NCI-H82 (cell line): ENCODE data around the gene STK17B.
A peak's percentile ranks its signal among the peaks of the same experiment; 100 is the strongest.
"Not testable (repeated sequence)": the region's sequence is repeated elsewhere in the genome, so short reads cannot be mapped to it uniquely, and the experiment has no call there.

Source experiments
- DNase-seq: peaks from one replicate; lab custom pipeline; 2025; lab: John Stamatoyannopoulos, UW

Gene STK17B

DNA sequence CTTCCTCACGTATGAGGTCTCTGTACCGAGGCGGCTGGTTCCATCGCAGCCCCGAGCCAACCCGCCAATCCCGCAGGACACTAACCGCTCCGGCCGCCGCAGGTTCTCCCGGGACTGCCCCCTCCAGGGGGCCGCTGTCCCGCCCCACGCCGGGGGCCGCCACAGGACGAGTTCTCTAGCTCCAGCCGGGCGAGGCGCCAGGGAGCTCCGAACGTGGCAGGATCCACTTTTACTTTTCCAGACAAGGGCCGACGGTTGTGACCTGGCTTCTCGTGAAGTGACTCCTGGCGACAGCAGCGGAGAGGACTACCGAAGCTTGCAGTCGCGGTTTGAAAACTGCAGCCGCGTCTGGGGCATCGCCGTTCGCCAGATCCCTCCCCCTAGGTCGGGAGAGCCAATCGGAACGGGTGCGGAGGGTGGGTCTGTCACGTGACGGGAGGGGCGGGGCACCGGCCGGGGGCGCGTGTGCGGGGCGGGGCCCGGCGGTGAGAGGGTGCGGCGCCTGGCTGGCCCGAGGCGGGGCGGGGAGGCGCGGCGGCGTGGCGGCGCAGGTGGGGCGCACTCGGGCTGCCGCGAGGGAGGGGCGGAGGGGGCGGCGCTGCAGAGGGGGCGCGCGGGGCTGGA is at the start of gene STK17B:
TSS of gene STK17B (minus strand) at position 331 of the 624 bp plus-strand sequence. CDS start 8,195 bp downstream, outside the sequence.
- DNase-seq, result peak; percentile 98

GRCh38 chr2:196220671-196221070 is 49.3 kb upstream of the STK17B start:
- DNase-seq, result no peak

GRCh38 chr2:196219671-196220070 is 48.3 kb upstream of the STK17B start:
- DNase-seq, result no peak

- no peak for DNase-seq
Observed at GRCh38 chr2:196218106-196218505, 46.7 kb upstream of the STK17B start.

GRCh38 chr2:196217116-196217515 is 45.7 kb upstream of the STK17B start:
- DNase-seq, result no peak

DNA sequence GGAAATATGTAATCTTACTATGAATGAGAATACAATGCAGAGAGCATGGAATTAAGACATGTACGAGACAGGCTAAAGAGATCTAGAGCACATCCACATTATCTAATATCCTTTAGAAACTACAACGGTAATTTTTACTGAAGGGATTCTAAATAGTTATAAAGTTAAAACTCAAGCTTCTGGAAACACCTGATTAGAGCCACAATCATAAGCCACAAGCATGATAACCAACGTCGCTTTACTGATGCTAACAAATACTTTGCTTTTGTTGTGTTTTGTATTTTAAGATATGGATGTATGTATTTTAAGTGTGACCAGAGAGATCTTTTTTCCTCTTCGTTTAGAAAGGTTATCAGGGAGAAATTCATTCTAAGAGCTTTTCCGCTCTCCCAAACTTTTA is 44.0 kb upstream of the STK17B start:
- DNase-seq, result no peak

GRCh38 chr2:196214156-196214555 is 42.8 kb upstream of the STK17B start:
- no peak for DNase-seq

DNA sequence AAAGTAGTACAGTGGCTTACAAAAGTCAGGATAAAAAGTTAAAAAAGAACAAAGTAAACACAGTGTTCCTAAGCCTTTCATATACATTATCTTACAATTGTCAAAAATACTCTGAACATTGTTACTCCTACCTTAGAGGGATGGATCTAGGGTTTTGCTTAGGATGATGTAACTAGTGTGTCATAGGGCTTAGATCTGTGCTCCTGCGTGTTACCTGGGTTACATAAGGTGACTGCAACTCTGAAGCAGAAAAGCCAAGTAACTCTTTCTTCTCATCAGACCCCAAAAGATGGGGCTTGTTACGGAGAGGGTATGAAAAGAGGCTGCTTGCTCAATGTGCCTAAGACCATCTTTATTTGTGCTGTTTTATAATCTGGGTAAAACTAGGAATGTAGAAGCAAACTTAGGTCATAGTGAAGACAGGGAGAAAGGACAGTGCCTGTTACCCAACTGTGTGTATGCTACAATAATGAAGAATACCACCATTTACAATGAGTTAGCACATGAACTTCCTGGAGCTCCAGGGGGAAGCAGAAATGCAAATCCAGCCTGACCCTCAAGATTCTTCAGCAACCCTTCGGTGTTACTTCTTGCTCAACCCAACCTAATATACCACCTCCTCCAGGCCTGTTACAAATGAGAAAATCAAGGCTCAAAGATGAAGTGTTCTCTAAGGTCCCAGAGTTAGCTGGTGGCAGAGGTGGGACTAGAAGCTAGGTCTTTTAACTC is 42.0 kb upstream of the STK17B start:
- no peak for DNase-seq

- DNase-seq, result no peak
Observed at GRCh38 chr2:196208915-196209314, 37.5 kb upstream of the STK17B start.

DNA sequence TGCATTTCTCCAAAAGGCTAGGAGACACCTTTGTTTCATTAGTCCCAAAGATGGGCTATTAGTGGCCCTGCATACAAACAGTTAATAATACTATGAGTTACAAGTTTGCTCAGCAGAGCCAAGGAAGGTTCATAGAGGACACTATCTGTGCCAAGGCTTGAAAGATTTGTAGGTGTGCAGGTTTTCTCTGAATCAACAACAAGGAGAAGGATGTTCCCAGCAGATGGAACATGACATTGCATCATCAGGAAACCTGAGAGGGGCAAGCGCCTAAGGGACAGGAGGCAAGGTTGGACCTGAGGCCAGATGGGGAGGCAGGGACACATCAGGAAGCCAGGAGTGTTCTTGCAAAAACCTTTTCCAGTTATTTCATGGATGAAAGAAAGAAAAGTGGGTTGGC is 35.4 kb upstream of the STK17B start:
- DNase-seq, result peak; percentile 83

DNA sequence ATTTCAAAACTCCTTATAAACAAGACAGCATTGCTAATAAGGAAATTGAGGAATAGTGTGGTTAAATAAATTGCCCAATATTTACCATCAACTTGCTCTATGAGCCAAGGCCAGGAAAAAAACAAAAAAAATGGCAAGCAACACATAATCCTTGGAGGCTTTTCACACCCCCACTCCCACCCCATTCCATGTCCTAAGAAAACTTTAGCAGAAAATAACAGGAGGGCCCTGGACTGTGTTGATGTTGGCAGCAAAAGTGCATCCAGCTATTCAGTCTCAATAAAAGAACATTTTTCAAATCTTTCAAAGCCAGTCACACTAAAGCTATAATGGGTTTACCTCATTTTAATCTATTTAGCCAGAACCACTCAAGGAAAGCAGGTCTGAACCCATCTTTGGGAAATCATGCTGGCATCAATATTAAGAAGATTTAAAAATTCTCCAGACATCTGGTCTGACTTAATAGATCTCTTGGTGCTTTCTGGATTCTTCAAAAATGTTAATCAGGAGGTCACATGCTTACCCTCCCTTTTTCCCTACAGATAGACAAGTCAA is 34.6 kb upstream of the STK17B start:
- DNase-seq, result peak; percentile 94

- no peak for DNase-seq
Observed at GRCh38 chr2:196205011-196205766, 33.8 kb upstream of the STK17B start.

- no peak for DNase-seq
Observed at GRCh38 chr2:196201229-196202009, 30.0 kb upstream of the STK17B start.

DNA sequence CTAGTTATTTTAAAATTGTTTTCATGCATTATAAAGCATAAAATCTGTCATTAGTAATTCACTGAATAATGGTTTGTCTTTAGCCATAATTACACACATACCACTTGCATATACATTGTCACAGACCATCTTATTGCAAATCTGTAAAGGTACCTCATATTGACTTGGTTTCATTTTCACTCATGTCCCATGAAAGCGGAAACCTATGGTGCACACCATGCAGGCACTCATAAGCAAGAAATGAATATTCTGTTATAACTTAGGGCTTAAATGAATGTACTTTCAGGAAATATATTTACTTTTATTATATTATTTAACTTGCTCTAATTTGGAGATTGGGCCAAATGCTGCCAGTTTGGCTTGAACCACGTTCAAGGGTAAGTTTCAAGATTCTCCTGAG is 29.2 kb upstream of the STK17B start:
- no peak for DNase-seq

GRCh38 chr2:196195758-196196157 is 24.4 kb upstream of the STK17B start:
- DNase-seq, result no peak

GRCh38 chr2:196195302-196195701 is 23.9 kb upstream of the STK17B start:
- no peak for DNase-seq

DNA sequence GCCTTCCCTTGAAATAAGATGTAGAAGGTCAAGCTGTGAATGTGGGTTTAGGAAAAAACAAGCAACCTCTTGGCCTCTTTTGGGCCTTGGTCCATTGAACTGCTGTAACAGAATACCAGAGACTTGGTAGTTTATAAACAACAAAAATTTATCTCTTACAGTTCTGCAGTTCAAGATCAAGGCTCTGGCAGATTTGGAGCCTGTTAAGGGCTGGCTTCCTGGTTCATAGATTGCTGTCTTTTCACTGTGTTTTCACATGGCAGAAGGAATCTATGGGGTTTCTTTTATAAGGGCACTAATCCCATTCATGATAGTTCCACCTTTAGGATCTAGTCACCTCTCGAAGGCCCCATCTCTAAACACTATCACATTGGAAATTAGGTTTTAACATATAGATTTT is 20.2 kb upstream of the STK17B start:
- DNase-seq, result no peak

DNA sequence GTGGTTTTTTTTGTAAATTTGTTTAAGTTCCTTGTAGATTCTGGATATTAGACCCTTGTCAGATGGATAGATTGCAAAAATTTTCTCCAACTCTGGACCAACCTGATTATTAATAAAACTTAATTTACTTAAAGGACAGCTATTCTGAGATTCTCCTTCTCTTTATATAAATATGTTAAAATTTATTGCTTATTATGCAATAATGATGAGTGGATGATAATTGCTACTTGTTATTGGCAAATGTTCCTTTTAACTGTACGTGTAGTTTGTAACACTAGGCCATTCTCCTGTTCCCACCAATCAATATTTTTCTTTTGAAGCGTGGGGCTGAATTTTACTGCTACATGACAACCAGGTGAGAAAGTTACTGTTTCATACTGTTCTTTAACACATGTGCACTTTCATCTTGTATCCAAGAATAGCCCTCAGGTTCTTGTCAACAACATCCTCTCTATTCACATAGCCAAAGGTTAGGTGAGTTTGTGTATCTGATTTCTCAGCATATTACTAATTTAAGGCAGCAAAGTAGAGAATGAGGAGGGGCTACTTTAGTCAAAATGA is 16.6 kb upstream of the STK17B start:
- no peak for DNase-seq

- not testable (repeated sequence) for DNase-seq
Observed at GRCh38 chr2:196187175-196187700, 15.9 kb upstream of the STK17B start.

DNA sequence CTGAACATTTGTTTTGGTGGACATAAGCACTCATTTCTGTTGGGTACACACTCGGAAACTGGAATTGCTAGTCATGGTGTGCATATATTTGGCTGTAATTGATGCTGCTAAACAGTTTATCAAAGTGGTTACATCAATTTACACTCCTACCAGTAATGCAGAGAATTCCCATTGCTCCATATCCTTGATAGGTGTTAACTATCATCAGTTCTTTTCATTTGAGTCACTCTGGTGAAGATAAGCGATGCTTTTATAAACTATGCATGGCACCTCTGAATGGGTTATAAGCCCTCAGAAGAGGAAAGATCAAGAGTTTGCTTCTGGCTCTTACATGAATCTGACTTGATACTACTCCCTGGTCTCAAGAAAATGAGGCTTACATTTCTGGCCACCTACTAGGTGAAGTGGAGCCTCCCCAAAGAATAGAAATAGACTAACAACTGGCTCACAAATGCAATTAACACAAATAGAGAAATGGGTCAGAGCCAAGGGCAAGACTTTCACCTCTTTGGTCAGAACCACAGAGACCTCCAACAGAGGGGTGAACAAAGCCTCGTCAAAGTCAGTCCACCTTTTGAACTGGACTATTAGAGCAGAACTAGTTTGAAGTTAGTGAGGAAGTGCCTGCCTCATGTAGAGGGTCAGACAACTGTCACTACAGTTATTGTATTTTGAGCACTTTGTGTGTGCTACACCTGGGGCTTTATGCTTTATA is 15.0 kb upstream of the STK17B start:
- no peak for DNase-seq

- DNase-seq, result no peak
Observed at GRCh38 chr2:196184921-196185320, 13.5 kb upstream of the STK17B start.
